Measurements from ENCODE around the gene HBS1L. TPM values are rescaled to one million over a fixed set of nuclear protein-coding genes. Genes with fewer than 3 reads are reported as not detected.

Gene HBS1L
- total and polyA plus RNA-seq, 9 of the 15 experiments (the other 6 are each of a cell fraction or from before 2014, with no cell fraction given), result 101 to 199 (median 145) TPM

- TF ChIP-seq FOXK1 (CRISPR knock-in tag; IDR thresholded peaks at IDR 0.05; ENCODE audit: borderline replicate concordance) (no peak), FOXP4 (CRISPR knock-in tag; IDR thresholded peaks at IDR 0.05; ENCODE audit: borderline replicate concordance) (no peak), DPF2 (IDR thresholded peaks at IDR 0.05) (peak; percentile 92), RBM34 (IDR thresholded peaks at IDR 0.05; ENCODE audit: borderline replicate concordance, insufficient read depth, low read length) (no peak), FUS (optimal IDR thresholded peaks at IDR 0.05; ENCODE audit: low read depth, low read length) (no peak), ETV1 (tag; conservative IDR thresholded peaks at IDR 0.05; ENCODE audit: low read depth) (no peak), CBX2 (IDR thresholded peaks at IDR 0.05; ENCODE audit: insufficient read depth, low read length, poor library complexity, severe bottlenecking) (no peak), ZNF407 (IDR thresholded peaks at IDR 0.05; ENCODE audit: low read depth) (no peak), PHF21A (IDR thresholded peaks at IDR 0.05; ENCODE audit: borderline replicate concordance, low read depth) (no peak), ZEB2 (IDR thresholded peaks at IDR 0.05) (peak; percentile 67; the same call in 1 of the 2 replicates), CBFA2T3 (IDR thresholded peaks at IDR 0.05) (peak; percentile 87), EP400 (IDR thresholded peaks at IDR 0.05) (no peak)
- TF ChIP-seq, protein P1, sequence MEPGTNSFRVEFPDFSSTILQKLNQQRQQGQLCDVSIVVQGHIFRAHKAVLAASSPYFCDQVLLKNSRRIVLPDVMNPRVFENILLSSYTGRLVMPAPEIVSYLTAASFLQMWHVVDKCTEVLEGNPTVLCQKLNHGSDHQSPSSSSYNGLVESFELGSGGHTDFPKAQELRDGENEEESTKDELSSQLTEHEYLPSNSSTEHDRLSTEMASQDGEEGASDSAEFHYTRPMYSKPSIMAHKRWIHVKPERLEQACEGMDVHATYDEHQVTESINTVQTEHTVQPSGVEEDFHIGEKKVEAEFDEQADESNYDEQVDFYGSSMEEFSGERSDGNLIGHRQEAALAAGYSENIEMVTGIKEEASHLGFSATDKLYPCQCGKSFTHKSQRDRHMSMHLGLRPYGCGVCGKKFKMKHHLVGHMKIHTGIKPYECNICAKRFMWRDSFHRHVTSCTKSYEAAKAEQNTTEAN (CRISPR knock-in tag; IDR thresholded peaks at IDR 0.05), result no peak
- TF ChIP-seq, protein P2, sequence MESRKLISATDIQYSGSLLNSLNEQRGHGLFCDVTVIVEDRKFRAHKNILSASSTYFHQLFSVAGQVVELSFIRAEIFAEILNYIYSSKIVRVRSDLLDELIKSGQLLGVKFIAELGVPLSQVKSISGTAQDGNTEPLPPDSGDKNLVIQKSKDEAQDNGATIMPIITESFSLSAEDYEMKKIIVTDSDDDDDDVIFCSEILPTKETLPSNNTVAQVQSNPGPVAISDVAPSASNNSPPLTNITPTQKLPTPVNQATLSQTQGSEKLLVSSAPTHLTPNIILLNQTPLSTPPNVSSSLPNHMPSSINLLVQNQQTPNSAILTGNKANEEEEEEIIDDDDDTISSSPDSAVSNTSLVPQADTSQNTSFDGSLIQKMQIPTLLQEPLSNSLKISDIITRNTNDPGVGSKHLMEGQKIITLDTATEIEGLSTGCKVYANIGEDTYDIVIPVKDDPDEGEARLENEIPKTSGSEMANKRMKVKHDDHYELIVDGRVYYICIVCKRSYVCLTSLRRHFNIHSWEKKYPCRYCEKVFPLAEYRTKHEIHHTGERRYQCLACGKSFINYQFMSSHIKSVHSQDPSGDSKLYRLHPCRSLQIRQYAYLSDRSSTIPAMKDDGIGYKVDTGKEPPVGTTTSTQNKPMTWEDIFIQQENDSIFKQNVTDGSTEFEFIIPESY (CRISPR knock-in tag; IDR thresholded peaks at IDR 0.05), result no peak
These were observed 42.5 kb upstream of the HBS1L start (continued) for GRCh38 chr6:135097172-135097571.
